ENCODE measurements around the gene ONECUT2.

ONECUT2 gene

DNA sequence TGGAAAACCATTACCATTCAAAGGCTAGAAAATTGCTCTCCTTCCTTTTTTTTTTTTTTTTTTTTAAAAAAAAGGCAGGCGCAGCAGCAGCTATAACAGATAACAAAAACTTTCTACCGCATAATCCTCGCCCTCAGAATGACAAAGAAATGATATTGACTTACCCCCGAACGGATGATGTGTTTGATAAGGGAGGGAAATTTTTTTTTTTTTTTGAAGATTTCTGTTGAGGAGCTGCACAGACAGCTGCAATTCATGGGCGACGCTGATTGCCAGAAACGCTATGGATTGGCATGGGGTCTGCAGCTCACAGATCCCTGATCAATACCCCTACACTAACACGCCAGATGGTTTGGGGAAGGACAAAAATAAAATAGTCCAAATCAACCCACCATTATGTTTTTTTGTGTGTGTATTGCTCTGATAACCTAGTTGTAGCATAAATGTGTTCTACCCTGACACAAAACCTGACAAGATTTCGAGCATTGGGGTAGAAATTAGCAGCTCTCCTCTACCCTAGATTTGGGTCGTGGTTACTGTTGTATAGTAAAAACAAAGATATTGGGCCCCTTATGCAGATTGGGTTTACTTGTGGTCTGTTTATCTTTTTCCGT is 3.6 kb upstream of the ONECUT2 start:
- DNase-seq = no peak

- DNase-seq = no peak
Observed at GRCh38 chr18:57432140-57432539, 3.0 kb upstream of the ONECUT2 start.

DNA sequence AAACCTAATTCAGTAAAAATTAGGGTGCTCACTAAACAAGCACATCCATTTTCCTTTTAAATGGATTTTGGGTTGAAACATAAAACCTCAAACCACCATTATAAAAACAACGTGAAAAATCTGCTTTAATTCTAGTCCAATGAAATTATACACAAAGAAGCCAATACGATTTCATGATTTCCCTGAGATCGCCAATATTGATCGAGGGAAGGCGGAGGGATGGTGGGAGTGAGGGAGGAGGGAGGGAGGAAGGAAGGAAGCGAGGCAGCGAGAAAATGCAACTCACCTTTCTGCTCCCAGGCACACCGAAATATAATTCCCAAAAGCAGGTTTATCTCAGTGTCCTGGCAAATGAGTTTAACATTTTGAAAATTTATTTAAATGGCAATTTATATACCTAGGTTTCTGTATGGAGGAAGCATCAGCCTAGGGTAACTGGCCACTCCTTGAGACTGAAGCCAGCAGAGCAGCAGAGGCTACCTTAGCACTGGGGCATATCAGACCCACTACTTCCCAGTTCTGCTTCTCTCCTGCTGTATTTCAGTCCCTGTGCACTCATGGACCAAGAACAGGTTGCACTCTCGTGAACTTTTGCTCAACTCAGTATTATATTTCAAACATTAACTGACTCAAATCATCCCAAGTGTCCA is 2.3 kb upstream of the ONECUT2 start:
- DNase-seq = no peak

DNA sequence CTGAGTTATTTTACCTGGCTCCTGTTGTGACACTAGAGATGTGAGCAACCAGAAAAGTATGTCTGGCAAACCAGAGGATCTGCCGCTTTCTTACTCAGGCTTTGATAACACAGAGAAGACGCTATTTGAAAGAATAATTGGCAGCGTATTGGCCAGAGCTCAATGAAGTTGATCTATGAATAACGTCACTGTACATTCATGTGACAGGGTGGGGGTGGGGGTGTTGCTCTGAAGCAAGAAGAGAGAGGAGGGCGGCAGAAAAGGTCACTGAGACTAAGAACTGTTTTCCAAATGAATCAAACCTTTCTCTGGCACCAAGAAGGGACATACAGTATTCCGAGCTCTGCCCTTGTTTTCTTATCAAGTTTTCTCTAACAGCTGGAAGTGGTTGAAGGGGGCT is 1.7 kb upstream of the ONECUT2 start:
- DNase-seq = no peak

- DNase-seq = no peak
Observed at GRCh38 chr18:57433934-57434535, 1.1 kb upstream of the ONECUT2 start.

- no peak for DNase-seq
Observed at GRCh38 chr18:57435846-57436190, 644 bp downstream of the ONECUT2 start.

DNA sequence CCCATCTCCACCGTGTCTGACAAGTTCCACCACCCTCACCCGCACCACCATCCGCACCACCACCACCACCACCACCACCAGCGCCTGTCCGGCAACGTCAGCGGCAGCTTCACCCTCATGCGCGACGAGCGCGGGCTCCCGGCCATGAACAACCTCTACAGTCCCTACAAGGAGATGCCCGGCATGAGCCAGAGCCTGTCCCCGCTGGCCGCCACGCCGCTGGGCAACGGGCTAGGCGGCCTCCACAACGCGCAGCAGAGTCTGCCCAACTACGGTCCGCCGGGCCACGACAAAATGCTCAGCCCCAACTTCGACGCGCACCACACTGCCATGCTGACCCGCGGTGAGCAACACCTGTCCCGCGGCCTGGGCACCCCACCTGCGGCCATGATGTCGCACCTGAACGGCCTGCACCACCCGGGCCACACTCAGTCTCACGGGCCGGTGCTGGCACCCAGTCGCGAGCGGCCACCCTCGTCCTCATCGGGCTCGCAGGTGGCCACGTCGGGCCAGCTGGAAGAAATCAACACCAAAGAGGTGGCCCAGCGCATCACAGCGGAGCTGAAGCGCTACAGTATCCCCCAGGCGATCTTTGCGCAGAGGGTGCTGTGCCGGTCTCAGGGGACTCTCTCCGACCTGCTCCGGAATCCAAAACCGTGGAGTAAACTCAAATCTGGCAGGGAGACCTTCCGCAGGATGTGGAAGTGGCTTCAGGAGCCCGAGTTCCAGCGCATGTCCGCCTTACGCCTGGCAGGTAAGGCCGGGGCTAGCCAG is 1.2 kb downstream of the ONECUT2 start:
- DNase-seq = no peak

DNA sequence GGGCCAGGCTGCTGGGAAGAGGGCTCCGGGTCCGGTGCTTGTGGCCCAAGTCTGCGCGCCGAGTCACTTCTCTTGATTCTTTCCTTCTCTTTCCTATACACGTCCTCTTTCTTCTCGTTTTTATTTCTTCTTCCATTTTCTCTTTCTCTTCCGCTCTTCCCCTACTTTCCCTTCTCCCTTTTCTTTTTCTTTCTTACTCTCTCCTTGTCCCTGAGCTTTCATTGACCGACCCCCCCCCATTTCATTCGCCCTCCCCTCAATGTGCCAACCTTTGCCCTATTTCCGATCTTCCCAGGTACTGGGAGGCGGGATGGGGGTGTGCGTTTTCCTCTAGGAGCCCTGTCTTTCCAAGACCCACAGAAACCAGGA is 1.8 kb downstream of the ONECUT2 start:
- no peak for DNase-seq

DNA sequence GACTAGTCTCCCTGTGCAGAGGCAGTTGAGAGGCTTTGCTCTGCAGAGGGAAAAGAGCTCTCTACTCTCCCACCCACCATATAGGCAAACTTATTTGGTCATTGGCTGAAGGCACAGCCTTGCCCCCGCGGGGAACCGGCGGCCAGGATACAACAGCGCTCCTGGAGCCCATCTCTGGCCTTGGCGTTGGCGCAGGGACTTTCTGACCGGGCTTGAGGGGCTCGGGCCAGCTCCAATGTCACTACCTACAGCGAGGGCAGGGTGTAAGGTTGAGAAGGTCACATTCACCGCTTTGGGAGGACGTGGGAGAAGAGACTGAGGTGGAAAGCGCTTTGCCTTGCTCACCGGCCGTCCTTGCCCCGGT is 2.2 kb downstream of the ONECUT2 start:
- DNase-seq = no peak

DNA sequence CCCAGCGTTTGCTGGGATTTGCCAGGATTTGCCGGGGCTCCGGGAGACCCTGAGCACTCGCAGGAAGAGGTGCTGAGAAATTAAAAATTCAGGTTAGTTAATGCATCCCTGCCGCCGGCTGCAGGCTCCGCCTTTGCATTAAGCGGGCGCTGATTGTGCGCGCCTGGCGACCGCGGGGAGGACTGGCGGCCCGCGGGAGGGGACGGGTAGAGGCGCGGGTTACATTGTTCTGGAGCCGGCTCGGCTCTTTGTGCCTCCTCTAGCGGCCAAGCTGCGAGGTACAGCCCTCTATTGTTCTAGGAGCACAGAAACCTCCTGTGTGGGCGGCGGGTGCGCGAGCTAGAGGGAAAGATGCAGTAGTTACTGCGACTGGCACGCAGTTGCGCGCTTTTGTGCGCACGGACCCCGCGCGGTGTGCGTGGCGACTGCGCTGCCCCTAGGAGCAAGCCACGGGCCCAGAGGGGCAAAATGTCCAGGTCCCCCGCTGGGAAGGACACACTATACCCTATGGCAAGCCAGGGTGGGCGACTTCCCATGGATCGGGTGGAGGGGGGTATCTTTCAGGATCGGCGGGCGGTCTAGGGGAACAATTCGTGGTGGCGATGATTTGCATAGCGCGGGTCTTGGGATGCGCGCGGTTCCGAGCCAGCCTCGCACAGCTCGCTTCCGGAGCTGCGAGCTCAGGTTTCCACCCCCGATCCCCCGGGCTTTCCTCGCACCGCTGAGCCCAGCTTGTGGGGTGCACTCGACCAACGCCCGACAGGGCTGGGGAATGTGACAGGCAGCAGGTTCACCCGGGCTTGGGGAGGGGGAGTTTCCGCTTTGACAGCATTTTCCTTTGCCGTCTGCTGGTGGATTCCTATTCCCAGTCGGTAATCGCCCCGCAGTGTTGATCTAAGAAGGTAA is 2.8 kb downstream of the ONECUT2 start:
- DNase-seq = peak; percentile 52

DNA sequence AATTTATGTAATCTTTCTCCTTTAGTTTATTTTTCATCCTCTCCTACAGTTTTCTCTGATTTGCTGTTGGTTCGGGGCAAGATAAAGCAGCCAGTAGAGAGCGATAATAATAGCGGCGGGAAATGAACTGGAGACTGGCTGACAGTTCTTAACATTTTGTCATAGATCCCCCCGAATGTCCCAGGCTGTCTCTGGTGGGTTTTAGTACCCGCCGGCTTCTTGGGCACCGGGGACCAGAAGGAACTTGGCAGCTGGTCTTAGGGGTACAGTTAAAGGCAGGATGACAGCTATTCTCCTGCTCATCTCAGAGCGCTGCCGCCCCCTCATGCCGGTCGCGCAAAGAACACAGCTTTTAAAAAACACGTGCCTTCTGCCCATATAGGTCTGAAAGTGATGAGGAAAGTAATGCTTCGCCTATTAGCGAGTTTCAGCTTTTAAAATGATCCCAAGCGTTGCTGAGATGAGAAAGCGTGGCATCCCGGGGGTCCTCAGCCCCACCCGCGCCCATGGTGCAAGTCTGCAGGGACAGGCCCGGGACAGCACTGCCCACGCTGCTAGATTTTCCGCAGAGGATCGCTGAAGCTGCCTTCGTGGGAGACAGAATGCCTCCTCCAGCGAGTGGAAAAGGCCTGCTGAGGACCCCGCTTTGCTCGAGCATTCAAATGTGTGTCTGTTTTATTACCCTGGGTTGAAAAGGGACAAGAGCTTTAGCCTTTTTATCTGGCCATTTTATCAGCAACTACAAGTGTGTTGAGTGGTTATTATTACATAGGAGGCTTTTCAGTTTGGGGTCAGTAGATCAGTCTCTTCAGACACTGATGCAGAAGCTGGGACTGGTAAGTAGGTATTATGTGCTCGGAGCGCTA is 3.8 kb downstream of the ONECUT2 start:
- DNase-seq = no peak

DNA sequence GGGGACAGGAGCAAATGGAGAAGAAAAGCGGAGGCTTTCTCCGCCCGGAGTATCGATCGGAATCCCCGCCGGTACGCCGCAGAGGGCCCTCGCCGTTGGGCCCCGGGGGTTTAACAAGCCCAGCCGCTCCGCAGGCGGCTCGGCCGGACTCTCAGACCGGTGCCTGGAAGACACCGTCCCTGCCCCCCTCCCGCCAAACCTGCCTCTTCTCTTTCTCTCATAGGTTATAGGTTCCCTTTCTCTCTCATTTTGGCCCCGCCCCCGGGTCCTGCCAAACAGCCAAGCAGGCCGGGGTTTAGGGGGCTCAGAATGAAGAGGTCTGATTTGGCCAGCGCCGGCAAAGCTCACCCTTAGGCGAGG is 4.4 kb downstream of the ONECUT2 start:
- no peak for DNase-seq

DNA sequence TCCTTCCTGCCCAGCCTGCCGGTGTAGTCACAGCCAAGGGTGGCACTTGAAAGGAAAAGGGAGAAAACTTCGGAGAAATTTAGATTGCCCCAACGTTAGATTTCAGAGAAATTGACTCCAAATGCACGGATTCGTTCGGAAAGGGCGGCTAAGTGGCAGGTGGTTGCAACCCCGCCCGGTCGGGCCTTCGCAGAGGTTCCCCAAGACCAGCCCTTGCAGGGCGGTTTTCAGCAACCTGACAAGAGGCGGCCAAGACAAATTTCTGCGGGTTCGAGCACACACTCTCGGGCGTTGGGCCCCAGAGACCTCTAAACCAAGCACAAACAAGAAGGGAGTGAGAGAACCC is 4.8 kb downstream of the ONECUT2 start:
- no peak for DNase-seq

DNA sequence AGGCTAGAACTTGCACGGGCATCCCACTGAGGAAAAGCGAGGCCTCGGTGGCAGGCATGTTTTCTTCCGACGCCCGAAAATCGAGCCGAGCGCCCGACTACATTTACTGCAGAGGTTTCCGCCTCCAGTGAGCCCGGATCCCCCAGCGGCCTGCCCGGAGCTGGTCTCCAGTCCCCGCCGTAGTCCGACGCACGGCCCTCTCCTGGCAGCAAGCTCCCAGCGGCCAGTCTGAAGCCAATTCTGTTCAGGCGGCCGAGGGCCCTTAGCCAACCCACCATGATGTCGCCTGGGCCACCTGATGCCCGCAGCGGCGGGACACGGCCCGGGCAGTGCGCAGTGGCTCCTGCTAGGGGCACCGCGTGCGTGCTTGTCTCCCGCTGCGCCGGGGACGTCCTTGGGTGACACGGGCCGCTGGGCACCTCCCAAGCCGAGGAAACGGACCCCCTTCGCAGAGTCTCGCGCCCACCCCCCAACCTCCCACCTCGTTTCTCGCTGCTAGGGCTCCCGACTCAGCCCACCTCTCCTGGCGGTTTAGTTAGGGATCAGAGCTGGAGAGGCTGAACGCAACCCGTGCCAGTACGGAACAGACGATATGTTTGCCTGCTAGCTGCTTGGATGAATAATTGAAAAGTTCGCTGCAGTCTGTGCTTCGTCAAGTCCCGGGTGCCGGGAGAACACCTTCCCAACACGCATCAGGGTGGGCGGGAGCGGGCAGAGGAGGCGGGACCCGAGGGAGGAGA is 5.3 kb downstream of the ONECUT2 start:
- no peak for DNase-seq

DNA sequence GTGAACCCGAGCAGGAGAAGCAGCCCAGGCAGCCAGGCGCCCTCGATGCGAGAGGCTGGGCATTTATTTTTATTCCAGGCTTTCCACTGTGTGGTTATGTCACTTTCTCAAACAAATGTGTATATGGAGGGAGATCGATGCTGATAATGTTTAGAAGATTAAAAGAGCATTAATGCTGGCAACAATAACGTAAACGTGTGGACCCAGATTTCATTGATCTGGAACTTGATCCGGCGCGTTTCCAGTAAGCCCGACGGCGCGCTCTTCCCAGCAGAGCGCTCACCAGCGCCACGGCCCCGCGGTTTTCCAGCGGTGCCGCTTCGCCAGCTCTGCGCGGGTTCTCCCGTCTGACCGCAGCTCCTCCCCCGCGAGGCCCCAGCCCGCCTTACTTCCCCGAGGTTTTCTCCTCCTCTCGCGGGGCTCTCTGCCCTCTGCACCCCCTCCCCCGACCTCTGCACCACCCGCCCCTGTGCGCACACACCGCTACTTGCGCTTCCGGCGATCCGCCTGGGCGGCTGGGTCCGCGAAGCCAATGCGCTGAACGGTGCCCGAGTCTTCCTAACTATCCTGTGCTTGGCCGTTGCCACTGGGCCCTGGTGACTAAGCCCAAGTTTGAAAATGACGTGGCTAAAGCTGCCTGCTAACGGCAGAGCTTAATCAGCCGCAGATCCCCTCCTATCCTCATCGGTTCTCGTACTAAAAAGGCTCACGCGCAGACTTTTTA is 6.1 kb downstream of the ONECUT2 start:
- DNase-seq = no peak

DNA sequence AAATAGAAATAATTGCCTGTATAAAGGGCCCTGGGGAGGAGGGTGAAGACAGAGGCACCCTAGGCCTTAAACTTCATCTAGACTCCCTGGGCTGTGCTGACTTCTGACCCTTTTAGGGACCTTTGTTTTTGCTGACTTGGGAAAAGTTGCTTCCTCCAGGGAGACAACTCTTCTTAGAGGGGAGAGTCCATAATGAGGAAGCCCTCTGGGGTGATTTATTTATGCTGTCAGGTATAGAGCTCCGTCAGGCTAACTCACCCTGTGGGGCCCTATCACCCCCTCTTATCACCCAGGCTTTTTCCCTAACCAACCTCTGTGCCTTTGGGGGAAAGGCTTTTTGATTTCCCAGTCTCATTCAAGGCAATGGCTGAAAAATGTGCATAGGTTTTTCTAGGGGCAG is 8.1 kb downstream of the ONECUT2 start:
- no peak for DNase-seq

DNA sequence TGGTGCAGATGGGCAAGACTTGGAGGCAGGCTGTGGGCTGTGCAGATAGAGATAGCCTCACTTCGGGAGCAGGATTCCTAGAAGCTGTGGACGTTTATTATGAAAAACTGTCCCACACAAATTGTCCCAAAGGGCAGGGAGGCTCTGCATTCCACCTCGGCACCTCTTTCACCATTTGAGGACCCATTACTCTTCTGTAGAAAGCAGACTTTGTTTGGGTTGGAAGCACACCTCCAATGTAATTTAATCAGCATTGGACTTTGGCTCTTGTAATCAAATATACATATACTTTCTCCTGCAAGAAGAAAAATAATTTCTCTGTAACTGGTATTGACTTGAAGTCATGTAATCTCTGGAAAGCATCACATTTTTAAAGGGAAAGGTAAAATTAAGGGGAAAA is 8.5 kb downstream of the ONECUT2 start:
- DNase-seq = no peak

- DNase-seq = no peak
Observed at GRCh38 chr18:57444301-57444759, 9.2 kb downstream of the ONECUT2 start.

DNA sequence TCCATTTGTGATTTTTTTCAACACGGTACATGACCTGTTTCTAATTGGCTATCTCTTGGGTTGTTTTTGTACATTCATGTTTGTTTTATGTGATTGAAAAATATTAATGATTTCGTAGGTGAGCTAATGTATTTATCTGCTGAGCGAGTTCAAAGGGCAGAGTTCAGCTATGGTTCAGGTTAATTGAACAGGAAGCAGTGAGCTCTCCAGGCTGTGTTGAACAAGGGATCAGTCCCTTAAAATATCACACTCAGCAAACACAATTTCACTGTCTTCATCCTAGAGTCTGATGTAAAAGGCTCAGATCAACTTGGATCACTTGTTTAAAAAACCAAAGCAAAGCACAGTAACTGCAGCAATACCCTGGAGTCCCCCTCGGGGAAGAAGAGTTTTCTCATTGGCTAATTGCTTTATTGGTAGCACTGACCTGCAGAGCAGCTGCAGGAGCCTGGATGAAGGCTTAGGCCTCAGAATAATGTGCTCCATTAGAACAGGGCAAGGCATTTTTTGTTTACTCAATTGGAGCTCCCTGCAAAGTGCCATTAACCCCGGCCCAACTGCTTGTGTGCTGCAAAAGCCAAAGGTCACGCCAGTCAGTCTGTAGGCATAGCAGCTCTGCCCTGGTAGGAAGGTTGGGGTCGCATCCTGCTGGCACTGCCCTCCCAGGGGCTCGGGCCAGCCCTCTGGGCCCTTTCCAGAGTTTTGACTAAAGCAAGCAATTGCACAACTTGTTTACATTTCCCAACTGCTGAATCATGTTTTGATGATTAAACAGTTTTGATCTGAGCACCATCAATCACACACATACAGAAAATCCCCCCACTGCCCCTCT is 10.5 kb downstream of the ONECUT2 start:
- no peak for DNase-seq

- DNase-seq = no peak
Observed at GRCh38 chr18:57446322-57446721, 11.1 kb downstream of the ONECUT2 start.

Data from stimulated activated CD4-positive, alpha-beta T cell treated with anti-CD3 and anti-CD28 coated beads, Interleukin-12 subunit alpha, Interleukin-12 subunit beta, amount 100 ng/mL, for 4 hours (primary cell).